Activated CD4-positive, alpha-beta T cell treated with anti-CD3 and anti-CD28 coated beads, Interleukin-2, amount 50 U/mL, for 16 hours (primary cell): ENCODE data around the gene UNK.
"Not testable (repeated sequence)": the region's sequence is repeated elsewhere in the genome, so short reads cannot be mapped to it uniquely, and the experiment has no call there.

Experiments used
- DNase-seq: peaks from one replicate; pipeline ENCODE4 v3.0.0-alpha.2; 2020

UNK gene

DNA sequence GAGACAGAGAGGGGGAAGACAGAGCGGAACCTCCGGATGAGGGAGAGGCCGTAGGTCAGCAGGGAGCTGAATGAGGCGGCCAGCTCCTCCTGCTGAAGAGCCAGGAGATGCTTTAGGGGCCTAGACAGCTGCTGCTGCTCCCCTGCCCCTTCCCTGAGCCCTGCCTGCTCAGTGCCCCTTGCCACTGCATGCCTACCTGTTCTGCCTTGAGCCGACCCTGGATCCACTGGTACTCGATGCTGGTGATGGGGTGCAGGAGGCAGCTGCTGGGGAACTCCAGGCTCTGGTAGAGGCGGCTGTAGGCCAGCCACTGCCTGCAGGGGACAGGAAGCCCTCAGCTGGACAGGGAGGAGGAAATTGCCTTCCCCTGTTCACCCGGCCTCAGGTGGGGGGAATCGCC lies 52.0 kb downstream of the UNK start:
- no peak for DNase-seq

DNA sequence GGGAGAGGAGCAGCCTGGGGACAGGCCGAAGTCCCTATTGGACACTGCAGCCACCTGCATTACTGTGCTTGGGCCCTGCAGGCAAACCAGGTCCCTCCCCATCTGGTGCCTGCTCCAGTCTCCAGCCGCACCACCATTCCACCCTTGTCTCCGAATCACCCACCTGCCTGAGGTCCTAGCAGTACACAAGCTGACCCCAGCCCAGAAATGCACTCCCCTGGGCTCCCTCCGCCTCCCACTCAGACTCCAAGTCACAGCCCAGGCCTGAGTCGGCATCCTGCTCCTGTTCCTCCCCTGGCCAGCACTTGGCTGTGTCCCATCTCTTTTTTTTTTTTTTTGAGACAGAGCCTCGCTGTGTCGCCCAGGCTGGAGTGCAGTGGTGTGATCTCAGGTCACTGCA lies 53.3 kb downstream of the UNK start:
- no peak for DNase-seq

GRCh38 chr17:75838410-75838809 lies 53.8 kb downstream of the UNK start:
- no peak for DNase-seq

DNA sequence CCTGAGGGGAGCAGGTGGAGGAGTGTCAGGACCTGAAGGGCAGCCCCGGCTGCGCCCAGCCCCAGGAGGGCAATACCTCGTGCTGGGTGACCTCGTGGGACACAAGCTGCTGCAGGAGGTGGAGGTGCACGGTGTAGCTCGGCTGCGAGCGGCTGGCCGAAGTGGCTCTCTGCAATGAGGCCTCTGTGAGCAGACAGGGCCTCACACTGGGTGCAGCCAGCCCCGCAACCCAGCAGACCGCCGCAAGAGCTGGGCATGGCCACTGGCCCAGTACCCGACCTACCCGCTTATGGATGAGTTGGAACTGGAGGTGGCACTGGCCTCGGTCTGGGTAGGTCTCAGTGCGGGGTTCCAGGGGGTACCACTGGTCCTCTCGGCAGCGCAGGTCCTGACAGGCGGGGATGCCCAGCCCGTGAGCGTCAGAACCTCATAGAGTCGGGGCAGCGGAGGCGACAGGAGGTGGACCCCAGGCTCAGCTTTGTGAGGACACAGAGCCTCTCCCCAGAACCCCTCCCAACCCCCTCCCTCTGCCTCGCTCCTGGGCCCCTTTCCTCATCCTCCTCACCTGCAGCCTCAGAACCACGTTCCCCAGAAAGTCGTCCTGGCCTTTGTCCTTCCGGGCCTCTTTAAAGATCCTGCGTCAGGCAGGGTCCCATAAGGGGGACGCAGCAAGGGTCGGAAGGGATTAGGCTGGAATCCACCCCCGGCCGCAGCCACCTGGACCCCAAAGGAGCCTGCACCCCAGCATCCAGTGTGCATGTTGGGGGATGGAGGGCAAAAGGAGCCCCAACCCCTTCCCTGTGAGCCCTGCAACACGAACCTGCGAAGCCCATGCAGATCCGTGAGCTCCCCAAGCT lies 55.6 kb downstream of the UNK start:
- no peak for DNase-seq

- DNase-seq: no peak
Observed at GRCh38 chr17:75840799-75841164, 56.2 kb downstream of the UNK start.

GRCh38 chr17:75842411-75842810 lies 57.8 kb downstream of the UNK start:
- DNase-seq: no peak

- peak; percentile 36 for DNase-seq
Observed at GRCh38 chr17:75842963-75843576, 58.5 kb downstream of the UNK start.

- DNase-seq: peak; percentile 63
Observed at GRCh38 chr17:75843577-75844529, 59.2 kb downstream of the UNK start, which contains the start of gene UNC13D. Gene UNC13D (minus strand): TSS chr17:75844404. CDS start chr17:75844337, 67 bp downstream.

DNA sequence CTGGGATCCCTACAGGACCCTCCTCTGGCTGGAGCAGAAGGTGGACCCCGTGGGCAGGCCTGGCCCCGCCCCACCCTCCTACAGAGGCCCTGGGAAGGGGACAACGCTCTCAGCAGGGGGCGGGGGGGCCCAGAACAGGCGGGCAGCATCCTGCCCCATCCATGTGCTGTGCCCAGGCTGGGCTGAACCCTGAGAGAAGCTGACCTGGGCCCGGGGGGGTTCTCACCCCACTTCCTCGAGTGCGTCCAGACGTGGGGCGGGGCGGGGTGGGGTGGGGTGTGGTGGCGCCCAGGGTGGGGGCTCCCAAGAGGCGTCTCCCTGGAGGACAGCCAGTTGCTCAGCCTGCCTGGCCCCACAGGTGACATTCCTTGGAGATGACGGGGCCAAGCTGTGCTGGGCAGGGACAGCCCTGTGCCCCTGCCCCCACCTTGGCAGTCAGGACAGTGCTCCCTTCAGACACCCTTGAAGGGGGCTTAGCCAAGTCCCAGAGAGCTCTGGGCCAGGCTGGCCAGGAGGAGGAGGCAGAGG lies 60.0 kb downstream of the UNK start:
- DNase-seq: peak; percentile 22

GRCh38 chr17:75845058-75845711 lies 60.6 kb downstream of the UNK start:
- DNase-seq: peak; percentile 77

DNA sequence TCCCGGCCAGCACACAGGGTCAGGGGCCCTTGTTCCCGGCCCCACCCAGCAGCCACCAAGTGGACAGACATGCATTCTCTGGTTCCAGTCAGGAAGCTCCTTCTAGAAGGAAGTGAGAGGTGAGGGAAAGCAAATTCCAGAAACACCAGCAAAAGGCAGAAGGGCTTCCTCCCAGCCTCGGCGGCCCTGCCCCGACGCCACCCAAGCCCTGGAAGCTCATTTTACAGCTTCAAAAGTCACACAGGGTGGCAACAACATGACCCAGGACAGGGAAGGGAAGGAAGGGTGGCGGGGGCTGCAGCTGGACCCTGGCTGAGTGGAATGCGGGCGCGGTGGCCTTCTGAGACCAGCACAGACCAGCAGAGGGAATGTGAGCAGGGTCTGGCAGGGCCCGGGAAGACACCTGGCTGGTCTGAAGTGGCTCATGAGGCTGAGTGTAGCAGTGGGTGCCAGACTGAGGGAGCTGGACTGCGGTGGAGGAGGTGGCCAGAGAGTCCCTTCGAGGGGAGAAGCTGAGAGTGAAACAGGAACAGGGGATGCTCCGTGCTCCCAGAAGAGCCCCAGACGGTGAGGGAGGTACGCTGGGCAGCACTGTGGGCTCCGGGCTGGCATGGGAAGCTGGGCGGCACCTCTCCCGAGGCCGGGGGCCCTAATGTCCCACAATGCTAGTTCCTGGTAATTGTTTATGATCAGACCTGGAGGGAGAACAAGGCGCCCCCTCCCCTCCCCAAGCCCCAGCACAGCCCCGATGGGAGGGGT lies 61.5 kb downstream of the UNK start:
- no peak for DNase-seq

DNA sequence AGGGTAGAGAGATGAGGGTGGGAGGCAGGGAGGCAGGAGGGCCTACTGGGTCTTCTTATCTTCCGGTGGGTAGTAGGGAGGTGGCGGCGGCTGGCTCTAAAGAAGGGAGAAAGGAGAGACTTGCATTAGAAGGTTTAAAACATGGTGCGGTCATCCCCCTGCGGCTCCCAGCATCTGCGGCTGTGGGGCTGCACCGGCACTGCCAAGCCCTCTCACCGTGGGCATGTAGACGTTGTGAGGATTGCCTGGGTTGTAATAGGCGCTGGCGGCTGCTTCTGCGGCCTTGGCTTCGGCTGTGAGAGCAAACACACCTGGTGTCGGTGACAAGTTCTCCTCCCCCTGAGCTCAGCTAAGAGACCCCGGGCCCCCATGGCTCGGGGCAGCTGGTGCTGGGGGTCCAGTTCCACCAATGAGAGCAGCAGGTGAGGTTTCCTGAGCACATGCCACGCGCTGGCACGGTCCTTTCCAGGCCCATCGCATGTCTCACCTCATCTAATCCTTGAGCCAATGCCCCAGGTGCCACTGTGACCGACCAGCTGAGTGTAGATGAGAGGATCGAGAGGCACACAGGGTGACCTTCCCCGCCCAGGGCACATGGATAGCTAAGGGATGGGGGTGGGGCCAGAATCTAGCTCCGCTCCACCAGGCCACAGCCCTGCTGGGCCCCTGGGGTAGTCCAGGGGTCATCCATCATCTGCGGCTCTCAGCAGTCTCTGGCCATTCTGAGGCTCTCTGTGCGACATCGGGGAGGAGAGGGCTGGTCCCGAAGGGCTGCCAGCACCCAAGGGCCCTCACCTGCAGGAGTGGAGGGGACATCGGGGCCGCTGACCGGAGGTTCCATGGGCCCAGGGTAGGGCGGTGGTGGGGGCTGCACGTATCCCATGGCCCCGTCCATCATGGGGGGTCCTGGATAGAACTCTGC lies 62.3 kb downstream of the UNK start:
- no peak for DNase-seq

DNA sequence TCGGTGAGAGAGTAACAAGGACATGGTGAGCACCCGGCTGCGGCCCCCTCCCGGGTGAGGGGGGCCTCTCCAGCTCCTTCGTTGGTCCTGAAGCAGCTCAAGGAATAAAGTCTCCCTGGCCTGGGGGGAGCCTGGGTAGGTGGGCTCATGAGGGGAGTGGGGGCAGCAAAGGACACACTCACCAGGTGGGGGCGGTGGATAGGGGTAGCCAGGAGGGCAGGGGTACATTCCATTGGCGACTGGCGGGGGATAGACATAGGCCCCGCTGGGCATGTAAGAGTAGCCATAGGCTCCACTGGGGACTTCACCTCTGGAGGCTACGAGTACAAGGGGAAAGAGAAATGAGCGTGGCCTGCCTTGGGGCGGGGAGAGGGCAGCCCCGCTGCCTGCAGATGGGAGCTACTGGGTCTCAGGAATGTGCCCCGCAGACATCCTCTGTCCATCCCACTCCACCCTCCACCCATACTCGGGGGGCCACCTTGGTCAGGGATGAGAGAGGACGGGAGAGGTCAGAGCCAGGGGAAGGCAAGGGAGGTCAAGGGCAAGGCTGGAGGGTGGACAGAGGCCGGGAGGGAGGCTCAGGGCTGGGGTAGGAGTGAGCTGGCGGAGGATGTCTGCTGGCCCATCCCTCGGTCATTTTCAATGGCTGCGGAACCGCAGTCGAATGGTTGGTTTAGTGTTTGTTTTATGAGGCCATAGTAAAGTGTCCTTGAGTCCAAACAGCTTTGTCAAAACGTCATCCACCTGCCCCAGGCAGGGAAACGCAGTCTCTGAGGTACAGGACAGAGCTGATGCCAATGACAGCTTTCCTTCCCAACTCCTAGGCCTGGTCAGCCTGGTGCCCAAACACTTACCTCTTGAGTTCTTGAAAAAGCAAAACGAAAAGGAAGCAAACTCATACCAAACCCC lies 63.3 kb downstream of the UNK start:
- no peak for DNase-seq

GRCh38 chr17:75848523-75849278 lies 64.1 kb downstream of the UNK start:
- peak; percentile 74 for DNase-seq

GRCh38 chr17:75849279-75849646 lies 64.7 kb downstream of the UNK start:
- DNase-seq: no peak

DNA sequence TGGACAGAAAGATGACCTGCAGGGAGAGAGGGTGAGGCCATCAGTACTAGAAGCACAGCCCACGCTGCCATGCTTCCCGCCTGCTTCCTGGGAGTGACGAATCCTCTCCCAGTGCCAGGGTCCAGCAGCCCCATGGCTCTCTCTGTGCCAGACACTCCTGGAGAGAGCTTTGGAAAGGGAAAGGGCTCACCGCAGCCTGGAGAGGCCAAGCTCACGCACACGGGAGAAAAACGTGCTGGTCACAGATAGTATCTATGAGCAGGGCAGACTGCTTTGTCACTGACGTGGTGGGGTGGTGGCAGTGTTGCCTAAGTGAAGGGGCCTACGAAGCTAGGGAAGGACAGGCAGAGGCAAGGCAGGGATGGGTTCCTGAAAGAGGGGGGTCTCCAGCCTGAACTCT lies 65.1 kb downstream of the UNK start:
- DNase-seq: no peak

DNA sequence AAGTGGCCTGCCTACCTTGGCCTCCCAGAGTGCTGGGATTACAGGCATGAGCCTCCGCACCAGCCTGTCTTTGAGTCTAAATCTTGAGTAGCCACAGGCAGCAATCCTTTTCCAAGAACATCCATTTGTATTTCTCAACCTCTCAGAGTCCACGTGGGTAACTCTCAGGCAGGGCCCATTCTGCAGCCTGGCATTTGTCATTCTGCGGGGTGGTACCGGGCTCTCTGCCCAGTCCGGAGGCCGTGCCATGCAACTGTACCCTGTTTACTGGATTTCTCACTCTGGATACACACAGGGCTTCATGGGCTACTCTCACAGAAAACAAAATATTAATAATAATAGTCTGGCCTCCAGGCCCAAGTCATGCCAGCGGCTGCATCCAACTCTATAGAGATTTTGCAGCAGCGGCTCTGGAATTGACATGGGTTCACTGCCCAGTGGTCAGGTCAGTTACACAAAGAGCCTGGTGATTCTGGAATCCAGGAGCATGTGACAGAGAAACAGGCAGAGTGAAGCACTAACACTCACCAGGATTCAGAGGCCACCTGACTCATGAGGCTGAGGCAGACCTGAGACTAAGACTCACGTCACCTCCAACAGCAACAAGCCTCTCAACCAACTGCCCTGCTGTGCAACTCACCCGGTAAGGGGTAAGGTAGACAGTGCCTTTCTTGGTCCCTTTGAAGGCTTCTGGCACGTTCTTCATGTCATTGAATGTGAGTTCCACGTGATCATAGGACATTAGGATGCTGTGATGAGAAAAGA lies 66.5 kb downstream of the UNK start:
- no peak for DNase-seq

DNA sequence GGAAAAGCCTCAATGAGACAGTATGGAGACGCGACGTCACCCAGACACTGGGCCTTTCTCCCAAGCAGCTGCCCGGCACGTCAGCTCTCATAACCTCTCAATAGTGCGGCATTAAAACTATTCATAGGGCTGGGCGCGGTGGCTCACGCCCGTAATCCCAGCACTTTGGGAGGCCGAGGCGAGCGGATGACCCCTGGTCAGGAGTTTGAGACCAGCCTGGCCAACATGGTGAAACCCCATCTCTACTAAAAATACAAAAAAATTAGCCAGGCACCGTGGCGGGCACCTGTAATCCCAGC lies 67.0 kb downstream of the UNK start:
- not testable (repeated sequence) for DNase-seq
